Measurements from ENCODE around the gene ZC3H12C.
"Not testable (repeated sequence)": the region's sequence is repeated elsewhere in the genome, so short reads cannot be mapped to it uniquely, and the experiment has no call there.

Gene ZC3H12C

DNA sequence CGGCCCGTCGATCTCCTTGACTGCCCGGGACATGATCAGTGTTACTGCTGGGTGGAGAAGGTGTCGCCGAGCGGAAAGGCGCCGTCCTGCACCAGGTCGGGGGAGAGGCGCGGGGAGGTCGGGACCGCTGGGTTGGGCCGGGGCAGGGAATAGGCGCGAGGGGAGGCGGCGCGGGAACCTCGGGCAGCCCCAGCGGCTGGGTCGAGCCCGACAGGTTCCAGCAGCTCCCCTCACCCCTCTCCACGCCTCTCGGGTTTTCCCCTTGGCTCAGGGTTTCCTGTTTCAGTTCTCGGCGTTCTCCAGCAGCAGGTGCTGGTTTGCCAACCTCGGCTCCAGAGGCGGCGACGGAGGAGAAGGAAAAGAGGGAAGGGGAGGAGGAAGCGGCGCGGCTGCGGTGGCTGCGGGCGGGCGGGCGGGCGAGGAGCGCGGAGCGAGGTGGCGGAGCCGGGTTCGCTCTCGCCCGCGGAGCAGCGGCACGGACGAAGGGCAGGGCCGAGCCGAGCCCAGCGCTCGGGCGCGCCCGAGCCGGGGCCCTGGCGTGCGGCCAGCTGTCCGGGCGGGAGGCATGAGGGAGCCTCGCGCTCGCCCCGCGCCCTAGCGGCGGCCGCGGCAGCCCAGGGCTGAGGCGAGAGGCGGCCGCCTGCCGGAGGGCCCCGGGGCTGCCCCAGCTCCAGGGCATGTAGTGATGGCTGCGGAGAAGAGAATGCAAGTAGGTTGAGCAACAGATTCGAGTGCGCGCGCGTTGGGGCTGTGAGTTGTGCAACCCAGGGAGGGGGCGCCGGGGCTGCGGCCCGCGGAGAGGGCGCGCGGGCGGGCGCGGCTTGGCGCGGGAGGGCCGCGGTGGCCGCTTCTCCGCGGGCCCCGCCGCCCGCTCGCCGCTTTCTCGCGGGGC lies at the start of gene ZC3H12C:
ZC3H12C (plus strand) TSS at position 878 of the 892 bp plus-strand sequence. CDS start 20 bp downstream, outside the sequence.
- DNase-seq = peak; percentile 93 to 98

DNA sequence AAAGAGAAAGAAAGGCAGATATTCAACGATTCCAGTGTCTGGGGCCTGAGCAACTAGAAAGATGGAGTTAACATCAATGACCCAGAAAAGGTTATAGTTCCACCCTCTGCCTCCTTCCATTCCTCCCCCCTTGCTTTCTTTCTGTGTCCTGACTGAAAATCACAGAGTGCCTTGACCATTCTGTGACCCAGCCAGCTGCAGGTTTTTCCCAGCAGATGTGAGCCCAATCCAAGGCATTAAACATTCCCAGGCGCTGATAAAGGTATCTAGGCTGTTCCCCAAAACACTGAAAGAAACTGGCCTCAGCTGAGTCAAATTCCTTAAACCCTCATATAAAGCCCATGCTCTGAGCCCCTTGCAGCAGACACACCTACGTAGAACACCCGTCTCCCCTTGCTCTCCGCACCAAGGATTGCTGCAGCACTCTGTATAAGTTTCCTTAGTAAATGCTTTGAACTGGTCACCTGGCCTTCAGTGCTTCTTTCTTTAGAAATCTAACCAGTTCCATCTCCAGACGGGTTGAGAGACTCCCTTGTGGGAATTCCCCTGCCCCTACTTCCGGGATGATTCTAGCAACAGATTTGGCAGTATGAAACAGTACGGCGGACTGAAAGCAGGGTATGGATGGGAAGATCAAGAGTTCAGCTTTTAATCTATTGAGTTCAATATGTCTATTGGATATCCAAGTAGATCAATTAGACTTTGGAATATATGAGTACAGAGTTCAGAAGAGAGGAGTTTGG lies 48.8 kb upstream of the ZC3H12C start:
- no peak for DNase-seq

DNA sequence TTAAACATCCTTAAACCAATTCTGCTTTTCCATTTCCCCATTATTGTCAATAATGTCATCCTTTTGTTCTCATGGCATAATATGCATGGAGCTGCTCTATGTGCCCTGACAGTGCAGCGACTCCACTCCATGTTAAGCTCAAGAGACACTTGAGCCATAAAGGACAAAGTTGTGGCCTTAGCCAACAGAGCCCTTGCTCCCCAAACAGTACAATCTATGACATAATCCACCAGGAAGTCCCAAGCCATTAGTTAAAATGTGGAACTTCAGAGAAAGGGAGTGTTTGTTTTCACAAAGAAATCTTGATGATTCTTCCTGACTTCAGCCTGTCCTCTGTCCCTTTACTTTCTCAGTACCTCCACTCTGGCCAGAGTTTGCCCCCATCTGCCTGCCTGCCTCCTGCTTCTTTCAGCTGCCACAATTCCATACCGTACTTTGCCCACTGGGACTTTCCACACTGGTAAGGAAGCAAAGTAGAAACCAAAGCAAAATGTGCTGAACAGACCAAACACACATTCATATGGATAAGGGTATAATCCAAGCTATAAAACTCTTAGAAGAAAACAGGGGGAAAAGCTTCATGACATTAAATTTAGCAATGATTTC lies 46.3 kb upstream of the ZC3H12C start:
- DNase-seq = no peak

DNA sequence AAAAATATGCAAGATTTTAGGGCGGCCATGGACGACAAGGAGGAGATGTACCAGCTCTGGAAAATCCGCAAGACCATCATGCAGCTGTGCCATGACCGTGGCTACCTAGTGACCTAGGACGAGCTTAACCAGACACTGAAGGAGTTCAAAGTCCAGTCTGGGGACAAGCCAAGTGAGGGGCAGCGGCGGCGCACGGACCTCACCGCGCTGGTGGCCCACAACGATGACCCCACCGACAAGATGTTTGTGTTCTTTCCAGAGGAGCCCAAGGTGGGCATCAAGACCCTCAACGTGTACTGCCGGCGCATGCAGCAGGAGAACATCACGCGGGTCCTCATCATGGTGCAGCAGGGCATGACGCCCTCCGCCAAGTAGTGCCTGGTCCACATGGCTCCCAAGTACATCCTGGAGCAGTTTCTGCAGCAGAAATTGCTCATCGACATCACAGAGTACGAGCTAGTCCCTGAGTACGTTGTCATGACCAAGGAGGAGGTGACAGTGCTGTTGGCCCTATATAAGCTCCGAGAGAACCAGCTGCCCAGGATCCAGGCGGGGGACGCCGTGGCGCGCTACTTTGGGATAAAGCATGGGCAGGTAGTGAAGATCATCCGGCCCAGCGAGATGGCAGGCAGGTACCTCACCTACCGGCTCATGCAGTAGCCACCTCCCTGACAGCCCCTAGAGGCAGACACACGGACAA lies 43.5 kb upstream of the ZC3H12C start:
- DNase-seq = no peak

DNA sequence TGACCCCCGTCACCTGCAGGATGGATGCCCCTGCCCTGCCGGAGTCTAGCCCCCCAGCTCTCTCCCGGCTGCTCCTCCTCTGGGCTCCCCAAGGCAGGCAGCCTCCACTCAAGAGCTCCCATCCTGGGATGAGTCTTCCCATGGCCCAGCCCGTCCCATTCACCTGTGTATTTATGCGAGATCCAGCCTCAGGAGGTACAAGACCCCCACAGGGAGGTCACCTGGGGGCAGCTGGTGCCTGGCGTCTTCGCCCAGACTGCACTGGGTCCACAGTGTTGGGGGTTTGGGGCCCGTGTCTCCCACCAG lies 43.0 kb upstream of the ZC3H12C start:
- DNase-seq = no peak

DNA sequence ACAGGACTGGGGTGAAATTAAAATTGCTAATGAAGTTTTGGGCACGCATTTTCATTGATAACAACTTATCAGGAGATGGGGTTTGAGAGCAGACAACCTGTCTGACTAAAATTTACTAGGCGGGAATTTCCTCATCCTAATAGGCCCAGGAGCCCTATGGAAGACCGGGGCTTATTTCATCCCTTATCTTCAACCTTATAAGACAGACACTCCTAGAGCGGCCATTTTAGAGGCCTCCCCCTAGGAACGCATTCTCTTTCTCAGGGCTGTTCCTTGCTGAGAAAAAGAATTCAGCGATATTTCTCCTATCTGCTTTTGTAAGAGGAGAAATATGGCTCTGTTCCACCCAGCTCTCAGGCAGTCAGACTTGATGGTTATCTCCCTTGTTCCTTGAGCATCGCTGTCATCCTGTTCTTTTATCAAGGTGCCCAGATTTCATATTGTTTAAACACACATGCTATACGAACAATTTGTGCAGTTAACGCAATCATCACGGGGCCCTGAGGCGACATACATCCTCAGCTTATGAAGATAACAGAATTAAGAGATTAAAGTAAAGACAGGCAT lies 39.3 kb upstream of the ZC3H12C start:
- peak in 1 of 2 experiments; percentile 46 for DNase-seq

DNA sequence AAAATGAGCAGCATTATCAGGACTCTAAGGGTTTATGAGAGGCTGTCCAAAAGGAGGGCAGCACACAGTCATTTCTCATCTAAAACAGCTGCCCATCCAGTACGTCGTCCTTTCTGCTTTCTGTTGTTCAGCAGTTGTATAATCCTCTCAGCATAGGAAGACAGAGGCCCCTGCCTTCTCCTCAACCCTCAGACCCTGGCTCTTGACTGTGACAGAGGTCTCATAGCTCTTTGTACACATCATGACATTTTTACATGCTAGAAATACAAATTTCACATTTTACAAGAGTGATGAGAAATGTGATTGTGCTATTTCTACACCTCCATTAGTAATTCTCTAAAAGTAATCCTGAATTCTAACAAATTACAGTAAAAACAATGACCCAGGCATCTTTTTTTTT lies 36.2 kb upstream of the ZC3H12C start:
- DNase-seq = no peak

DNA sequence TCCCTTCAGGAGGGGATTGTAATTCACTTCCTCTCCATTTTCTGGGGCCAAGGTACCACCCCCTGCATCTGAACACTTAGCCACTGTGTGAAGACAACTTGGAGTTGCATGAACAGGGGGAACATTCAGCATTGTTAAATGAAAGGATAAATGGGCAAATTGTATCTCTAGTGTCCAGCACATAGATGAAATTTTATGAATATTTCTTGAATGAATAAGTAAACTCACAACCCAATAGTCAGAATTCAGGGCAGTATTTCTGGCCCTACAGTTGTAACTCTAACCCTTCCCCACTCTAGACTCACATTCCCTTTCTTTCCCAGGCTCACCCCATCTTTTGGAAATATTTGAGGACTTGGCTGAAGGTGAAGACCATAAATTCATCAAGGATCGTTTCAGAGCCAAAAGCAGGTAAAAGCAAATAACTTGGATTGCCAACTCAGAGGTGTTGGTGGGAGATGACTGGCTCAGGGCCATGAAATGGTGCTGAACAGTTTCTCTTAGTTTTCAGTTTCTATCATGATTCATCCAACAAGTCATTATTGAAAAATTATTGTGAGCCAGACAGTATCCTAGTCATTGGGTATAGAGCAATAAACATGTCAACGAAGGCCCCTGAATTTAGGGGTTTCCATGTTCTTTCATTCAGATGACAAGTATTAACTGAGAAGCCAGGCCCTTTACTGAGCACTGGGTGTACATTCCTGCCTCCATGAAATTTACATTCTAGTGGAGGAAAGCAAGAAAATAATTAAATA lies 33.3 kb upstream of the ZC3H12C start:
- no peak for DNase-seq

DNA sequence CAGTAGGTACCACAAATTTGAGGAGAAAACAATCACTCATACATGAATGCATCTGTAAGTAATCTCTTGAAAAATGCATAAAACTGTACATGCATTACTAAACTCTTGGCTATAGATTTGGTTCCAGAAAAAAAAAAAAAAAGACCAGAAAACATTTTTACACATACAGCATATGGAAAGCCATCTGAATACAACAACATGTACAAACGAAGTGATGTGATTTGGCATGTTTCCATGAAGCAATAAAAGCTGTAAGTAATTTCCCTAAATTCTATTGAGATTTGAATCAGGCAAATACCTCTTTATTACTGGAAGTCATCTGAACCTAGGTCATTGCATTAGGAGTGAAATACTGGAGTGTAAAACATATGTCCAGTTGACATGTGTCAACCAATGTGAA lies 31.9 kb upstream of the ZC3H12C start:
- DNase-seq = peak; percentile 88 to 89

DNA sequence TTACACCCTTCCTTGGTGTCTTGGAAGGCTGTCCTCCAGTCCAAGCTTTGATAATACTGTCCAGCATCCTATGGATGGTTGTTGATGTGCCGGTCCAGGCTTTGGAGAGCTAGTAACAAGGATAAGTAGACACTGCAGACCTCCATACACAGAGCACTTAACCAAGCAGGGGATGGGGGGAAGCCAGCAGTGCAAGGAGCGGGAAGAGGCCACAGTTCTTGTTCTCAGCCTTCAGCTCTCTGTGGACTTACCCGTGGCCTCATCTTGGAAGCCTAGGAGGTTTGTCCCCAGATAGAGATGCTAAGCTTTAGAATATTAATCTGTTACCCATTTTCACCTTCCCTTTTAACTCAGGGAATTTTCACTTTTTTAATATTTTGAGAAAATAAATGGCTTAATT lies 30.9 kb upstream of the ZC3H12C start:
- DNase-seq = no peak

DNA sequence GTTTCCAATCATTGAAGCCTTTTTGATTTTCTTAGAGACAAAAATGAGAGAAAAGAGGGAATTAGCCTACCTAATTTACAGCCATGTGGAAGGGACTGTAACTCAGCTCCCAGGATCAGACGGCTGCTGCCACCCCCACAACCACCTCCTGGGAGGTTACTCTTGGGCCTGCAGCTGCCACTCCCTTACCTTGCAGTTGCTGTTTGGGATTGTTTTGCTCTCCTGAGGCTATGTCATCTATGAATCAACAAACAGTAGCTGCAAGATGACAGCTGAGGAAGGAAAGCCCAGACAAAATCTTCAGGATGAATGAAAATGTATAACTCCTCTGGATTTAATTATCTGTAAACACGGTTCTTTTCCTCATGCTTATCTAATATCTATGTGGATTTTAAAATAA lies 28.0 kb upstream of the ZC3H12C start:
- DNase-seq = no peak

DNA sequence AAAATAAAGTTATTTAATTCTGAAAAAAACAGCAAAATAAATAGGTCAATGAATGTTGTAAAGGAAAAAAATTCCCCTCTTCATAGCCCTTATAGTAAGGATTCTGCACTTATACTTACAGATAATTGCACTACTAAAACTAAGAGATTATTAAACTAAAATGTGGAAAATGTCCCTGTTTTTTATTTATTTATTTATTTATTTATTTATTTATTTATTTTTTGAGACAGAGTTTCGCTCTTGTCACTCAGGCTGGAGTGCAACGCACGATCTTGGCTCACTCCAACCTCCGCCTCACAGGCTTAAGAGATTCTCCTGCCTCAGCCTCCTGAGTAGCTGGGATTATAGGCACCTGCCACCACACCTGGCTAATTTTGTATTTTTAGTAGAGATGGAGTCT lies 25.2 kb upstream of the ZC3H12C start:
- not testable (repeated sequence) for DNase-seq

DNA sequence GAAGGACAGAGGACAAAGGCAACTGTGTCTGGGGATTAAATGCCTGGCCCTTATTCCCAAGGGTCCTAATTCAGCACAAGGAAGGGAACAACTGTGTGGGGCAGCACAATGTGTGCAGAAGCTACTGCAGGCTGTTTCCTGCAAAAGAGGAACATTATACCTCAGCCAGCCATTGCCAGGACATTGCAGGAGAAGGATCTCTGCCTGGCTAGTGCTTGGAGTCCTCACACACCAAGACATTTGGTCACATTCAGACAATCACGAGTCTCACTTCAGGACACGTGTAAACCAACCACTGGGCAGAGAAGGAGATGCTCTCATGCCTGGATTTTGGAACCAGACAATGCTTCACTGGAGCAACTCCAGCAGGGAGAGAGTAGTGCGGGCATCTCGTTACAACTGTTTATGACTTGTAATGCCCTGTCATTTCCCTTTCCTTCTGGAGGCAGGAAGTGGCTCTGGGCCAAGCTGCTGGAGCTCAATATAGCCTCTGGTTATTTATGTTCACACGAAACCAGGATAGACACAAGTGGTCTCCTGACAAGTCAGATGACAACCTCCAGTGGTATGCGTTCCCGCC lies 23.9 kb upstream of the ZC3H12C start:
- DNase-seq = no peak

DNA sequence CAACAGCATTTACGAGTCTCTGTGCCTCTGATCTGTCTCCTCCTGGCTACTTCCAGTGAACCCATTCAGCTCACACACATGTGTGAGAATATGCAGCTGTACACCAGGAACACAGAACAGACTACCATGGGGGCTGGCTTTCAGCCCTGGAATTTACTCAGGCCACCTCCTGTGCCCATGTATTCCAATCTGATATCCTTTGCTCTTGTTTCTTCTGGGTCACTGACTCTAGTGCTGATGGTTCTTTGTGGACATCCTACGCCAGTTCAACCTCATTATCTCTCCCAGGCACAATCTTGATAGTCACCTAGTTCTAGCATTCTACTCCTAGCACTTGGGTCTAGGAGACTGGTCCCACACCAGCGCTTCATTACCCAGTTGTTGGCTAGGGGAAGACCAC lies 23.0 kb upstream of the ZC3H12C start:
- no peak for DNase-seq

DNA sequence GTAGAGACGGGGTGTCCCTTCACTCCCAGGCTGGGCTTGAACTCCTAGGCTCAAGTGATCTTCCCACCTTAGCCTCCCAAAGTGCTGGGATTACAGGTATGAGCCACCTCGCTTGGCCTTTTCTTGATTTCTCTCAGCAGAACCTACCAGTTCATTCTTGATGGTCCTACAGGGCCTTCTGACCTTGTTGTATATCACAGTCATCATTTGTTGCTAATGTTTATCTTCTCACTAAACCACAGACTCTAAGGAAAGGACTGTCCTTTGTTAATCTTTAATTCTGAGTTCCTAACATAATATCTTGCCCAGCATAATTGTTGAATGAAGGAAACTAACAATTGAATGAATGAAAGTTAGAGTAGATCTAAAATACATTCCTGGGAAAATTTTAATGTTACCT lies 22.0 kb upstream of the ZC3H12C start:
- no peak for DNase-seq

DNA sequence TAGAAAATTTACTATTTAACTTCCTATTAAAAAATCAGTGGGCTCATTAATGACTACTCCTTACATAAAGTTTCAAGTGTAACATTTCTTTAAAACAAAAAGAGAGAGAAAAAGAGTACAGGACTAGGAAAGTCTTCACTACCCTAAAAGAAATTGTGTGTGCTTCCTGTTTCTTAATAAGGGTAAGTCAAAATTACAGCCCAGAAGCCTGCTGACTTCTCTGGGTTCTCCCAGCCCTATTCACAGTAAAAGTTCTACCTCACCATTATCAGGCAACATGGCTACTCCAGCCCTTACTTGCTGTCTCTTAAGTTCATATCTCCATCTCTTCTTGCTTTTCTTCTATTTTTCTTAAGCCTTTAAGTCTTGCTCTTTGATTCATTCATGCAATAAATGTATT lies 20.3 kb upstream of the ZC3H12C start:
- no peak for DNase-seq

DNA sequence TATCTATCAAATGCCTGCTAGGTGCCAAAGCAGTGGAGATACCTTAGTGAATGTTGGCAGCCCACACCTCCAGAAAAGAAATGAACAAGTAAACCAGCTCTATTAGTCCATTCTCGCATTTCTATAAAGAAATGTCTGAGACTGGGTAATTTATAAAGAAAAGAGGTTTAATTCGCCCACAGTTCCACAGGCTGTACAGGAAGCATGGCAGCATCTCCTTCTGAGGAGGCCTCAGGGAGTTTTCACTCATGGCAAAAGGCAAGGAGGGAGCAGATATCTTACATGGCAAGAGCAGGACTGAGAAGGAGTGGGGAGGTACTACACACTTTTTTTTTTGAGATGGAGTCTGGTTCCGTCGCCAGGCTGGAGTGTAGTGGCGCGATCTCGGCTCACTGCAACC lies 18.7 kb upstream of the ZC3H12C start:
- DNase-seq = no peak

DNA sequence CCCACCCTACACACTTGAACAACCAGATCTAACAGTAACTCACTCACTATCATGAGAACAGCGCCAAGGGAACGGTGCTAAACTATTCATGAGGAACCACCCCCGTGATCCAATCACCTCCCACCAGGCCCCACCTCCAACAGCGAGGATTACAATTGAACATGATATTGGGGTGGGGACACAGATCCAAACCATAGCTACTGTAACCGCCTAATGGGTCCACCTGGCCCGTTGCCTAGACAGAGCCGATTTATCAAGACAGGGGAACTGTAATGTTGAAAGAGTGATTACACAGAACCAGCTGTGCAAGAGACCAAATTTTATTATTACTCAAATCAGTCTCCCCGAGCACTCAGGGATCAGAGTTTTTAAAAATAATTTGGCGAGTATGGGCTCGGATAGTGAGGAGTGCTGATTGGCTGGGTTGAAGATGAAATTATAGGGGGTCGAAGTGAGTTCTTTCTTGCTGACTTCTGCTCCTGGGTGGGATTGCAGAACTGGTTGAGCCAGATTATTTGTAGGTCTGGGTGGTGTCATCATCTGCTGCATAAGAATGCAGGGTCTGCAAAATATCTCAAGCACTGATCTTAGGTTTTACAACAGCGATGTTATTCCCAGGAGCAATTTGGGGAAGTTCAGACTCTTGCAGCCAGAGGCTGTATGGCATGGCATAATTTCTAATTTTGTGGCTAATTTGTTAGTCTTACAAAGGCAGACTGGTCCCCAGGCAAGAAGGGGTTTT lies 17.9 kb upstream of the ZC3H12C start:
- no peak for DNase-seq

DNA sequence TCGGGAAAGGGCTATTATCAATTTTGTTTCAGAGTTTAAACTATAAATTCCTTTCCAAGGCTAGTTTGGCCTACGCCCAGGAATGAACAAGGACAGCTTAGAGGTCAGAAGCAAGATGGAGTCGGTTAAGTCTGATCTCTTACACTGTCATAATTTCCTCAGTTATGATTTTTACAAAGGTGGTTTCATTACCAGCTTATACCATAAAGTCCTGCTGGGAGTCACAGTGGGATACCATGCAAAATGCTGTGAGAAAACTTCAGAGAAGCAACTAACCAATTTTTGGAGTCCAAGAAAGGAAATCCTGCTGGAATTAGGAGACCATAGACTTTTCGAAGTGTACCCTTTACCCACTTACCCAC lies 17.4 kb upstream of the ZC3H12C start:
- DNase-seq = no peak

DNA sequence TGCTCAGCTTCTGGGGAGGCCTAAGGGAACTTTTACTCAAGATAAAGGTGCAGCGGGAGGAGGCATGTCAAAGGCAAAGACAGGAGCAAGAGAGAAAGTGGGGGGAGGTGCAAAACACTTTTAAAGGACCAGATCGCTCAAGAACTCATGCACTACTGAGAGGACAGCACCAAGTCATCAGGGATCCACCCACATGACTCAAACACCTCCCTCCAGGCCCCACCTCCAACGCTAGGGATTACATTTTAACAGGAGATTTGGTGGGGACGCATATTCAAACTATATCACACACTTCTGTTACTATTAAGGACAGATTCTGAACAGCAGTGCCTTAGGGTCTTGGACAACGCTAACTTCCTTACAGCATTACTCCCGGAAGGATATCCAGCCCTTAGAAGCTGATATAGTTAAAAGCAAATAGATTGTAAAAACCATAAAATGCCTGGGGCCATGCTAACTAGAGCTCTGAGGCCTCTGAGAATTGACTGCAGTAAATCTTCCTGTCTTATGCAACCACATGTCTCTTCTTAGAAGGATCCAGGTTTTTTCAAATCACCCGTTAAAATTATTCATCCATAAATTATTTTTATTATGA lies 16.7 kb upstream of the ZC3H12C start:
- peak; percentile 48 to 65 for DNase-seq

DNA sequence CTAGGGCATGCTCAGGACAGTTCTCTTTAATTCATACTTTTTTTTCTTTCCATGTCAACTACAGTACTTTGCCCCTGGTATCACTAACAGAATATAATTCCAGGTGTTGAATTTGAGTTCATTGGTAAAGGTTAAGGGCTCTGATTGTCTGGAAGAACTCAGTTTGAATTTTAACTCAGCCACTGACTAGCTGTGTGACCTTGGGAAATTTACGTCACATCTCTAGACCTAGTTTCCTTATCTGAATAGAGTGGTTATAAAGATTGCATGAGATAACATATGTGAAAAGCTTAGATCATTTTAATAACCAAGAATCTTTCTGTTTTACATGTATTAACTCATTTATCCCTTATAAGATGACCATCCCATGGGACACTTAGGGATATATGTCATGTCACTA lies 15.8 kb upstream of the ZC3H12C start:
- no peak for DNase-seq

All from NCI-H526 (cell line).